ENCODE measurements around the gene PHETA1.

DNA sequence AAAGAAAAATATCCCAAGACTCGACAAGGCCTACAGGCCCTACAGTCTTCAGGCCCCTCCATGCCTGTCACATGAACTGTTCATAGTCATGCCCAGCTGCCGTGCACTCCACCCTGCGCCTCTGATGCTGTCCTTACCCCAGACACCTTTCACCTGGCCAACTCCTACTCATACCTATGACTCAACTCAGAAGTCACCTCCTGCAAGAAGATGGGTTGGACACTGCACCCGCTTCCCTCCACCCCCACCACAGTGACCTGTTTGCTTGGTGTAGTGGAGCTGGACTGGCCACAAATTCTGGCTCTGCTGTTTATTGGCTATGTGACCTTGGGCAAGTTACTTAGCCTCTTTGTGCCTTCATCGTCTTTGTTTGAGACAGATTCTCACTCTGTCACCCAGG is 56.2 kb downstream of the PHETA1 start:
- TF ChIP-seq, protein P1, sequence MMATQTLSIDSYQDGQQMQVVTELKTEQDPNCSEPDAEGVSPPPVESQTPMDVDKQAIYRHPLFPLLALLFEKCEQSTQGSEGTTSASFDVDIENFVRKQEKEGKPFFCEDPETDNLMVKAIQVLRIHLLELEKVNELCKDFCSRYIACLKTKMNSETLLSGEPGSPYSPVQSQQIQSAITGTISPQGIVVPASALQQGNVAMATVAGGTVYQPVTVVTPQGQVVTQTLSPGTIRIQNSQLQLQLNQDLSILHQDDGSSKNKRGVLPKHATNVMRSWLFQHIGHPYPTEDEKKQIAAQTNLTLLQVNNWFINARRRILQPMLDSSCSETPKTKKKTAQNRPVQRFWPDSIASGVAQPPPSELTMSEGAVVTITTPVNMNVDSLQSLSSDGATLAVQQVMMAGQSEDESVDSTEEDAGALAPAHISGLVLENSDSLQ (IDR thresholded peaks at IDR 0.05): no peak
- no peak for TF ChIP-seq ZNF384 (IDR thresholded peaks at IDR 0.05)
- TF ChIP-seq L3MBTL2 (conservative IDR thresholded peaks at IDR 0.05): no peak
- TF ChIP-seq ARNT (IDR thresholded peaks at IDR 0.05): no peak
- TF ChIP-seq FOXM1 (IDR thresholded peaks at IDR 0.05; ENCODE audit: borderline replicate concordance): no peak
- no peak for TF ChIP-seq NFRKB (IDR thresholded peaks at IDR 0.05)

Measured in HEK293T (cell line).